ENCODE data around the gene KNDC1.

The KNDC1 gene

GRCh38 chr10:133196936-133197758, 37.1 kb downstream of the KNDC1 start:
- no peak for DNase-seq

- DNase-seq = no peak
These were observed 37.8 kb downstream of the KNDC1 start for GRCh38 chr10:133197786-133198185.

- DNase-seq = no peak
These were observed 38.2 kb downstream of the KNDC1 start for GRCh38 chr10:133198206-133198605.

- DNase-seq = no peak
These were observed 38.8 kb downstream of the KNDC1 start for GRCh38 chr10:133198621-133199487.

GRCh38 chr10:133199488-133199885, 39.5 kb downstream of the KNDC1 start:
- DNase-seq = no peak

- no peak for DNase-seq
These were observed 40.1 kb downstream of the KNDC1 start for GRCh38 chr10:133199992-133200611.

GRCh38 chr10:133200621-133201031, 40.6 kb downstream of the KNDC1 start:
- no peak for DNase-seq

- no peak for DNase-seq
These were observed 41.3 kb downstream of the KNDC1 start for GRCh38 chr10:133201151-133201947.

GRCh38 chr10:133201948-133202725, 42.1 kb downstream of the KNDC1 start:
- DNase-seq = no peak

- DNase-seq = no peak
These were observed 43.0 kb downstream of the KNDC1 start for GRCh38 chr10:133202778-133203651.

GRCh38 chr10:133203652-133204195, 43.7 kb downstream of the KNDC1 start:
- DNase-seq = no peak

- no peak for DNase-seq
These were observed 44.4 kb downstream of the KNDC1 start for GRCh38 chr10:133204226-133205015.

- no peak for DNase-seq
These were observed 45.1 kb downstream of the KNDC1 start for GRCh38 chr10:133205146-133205545.

GRCh38 chr10:133206356-133207040, 46.5 kb downstream of the KNDC1 start:
- DNase-seq = no peak

- DNase-seq = no peak
These were observed 47.1 kb downstream of the KNDC1 start for GRCh38 chr10:133207041-133207600.

GRCh38 chr10:133207627-133208026, 47.6 kb downstream of the KNDC1 start:
- DNase-seq = no peak

- no peak for DNase-seq
These were observed 48.4 kb downstream of the KNDC1 start for GRCh38 chr10:133208466-133208865.

- DNase-seq = no peak
These were observed 49.1 kb downstream of the KNDC1 start for GRCh38 chr10:133209117-133209516.

GRCh38 chr10:133209641-133210040, 49.6 kb downstream of the KNDC1 start:
- DNase-seq = no peak
